Breast epithelium (tissue), 3 donors: Measurements from ENCODE around the gene TAS1R3.

ENCODE experiments used
- POLR2A ChIP-seq: fragments of 450-650 bp; IDR thresholded peaks from one replicate; pipeline ENCODE4 v1.6.1; 2016; ENCODE audit warnings: antibody characterized with exemption, mild to moderate bottlenecking, moderate library complexity
- POLR2AphosphoS5 ChIP-seq, 3 donors: sonication (generic); formaldehyde crosslinking; IDR thresholded peaks; one replicate each; pipeline ENCODE4 v1.6.1; 2017; ENCODE audit warnings: antibody characterized with exemption in 3 of 3
- TF ChIP-seq, protein P1 (sequence below), 3 donors: fragments of 450-650 bp; IDR thresholded peaks; one replicate each; pipeline ENCODE4 v1.5.1; 2016 to 2017; ENCODE audit warnings: antibody characterized with exemption in 3 of 3, mild to moderate bottlenecking in 3 of 3, moderate library complexity in 3 of 3

DNA sequence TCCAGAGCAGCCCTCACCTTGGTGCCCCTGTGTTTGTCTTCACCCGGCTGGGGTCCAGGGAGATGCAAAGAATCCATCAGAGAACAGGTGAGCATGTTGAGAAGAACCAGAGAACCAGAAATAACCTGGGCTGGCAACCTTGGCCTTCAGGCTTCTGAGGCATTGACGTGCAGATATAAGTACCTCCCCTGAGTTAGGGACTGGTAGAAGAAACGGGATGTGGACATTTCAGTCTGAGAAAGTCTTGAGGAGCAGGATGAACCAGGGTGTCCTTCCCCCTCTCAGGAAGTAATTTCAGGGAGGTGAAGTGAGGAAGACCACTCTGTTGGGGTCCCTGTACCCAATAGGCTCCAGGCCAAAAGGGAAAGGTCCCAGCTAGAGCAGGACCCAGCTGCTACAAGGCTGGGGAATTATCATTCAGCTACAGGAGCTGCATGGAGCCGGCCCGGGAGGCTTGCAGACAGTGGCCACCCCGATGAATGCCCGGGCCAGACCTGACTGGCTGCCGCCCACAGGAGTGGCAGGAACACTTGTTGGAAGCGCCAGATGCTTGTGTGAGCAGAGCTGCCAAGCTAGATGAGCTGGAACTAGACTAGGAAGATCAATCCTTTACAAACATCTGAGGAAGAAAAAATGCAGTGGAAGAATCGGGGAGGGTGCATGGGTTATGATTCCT is 45.6 kb downstream of the TAS1R3 start:
- TF ChIP-seq, protein P1, sequence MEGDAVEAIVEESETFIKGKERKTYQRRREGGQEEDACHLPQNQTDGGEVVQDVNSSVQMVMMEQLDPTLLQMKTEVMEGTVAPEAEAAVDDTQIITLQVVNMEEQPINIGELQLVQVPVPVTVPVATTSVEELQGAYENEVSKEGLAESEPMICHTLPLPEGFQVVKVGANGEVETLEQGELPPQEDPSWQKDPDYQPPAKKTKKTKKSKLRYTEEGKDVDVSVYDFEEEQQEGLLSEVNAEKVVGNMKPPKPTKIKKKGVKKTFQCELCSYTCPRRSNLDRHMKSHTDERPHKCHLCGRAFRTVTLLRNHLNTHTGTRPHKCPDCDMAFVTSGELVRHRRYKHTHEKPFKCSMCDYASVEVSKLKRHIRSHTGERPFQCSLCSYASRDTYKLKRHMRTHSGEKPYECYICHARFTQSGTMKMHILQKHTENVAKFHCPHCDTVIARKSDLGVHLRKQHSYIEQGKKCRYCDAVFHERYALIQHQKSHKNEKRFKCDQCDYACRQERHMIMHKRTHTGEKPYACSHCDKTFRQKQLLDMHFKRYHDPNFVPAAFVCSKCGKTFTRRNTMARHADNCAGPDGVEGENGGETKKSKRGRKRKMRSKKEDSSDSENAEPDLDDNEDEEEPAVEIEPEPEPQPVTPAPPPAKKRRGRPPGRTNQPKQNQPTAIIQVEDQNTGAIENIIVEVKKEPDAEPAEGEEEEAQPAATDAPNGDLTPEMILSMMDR (IDR thresholded peaks at IDR 0.05), result no peak
- no peak for TF ChIP-seq POLR2A
- TF ChIP-seq POLR2AphosphoS5 (IDR thresholded peaks at IDR 0.05), result no peak
